Measurements from ENCODE around the gene CHKB. TPM values are rescaled to one million over a fixed set of nuclear protein-coding genes. Genes with fewer than 3 reads are reported as not detected.

The CHKB gene
- total RNA-seq, 4 donors from 2014 or later = 13.5 to 75.6 (median 55.2) TPM

- no peaks in the 10 kb centered on the region for H3K36me3 ChIP-seq
- intact Hi-C loops (cut with DNase I; ENCODE audit: low total_unique reads) = no loop called here
- no peaks in the 10 kb centered on the region for H3K9me3 ChIP-seq
- H3K27me3 ChIP-seq = no peaks in the 10 kb centered on the region
- no peak overlapping the region for H3K27ac ChIP-seq
- no peak for TF ChIP-seq CTCF (IDR thresholded peaks at IDR 0.05)
- no peak overlapping the region for H3K4me3 ChIP-seq
- H3K4me1 ChIP-seq = no peaks in the 10 kb centered on the region
- no peak for DNase-seq
Observed at GRCh38 chr22:50569896-50570535, 12.6 kb downstream of the CHKB start.

- Histone ChIP-seq H3K27ac (no peak overlapping the region), H3K4me1 (no peaks in the 10 kb centered on the region), H3K4me3 (no peak overlapping the region), H3K27me3 (no peaks in the 10 kb centered on the region), H3K9me3 (no peaks in the 10 kb centered on the region), H3K36me3 (no peaks in the 10 kb centered on the region)
- TF ChIP-seq CTCF (IDR thresholded peaks at IDR 0.05) (no peak), POLR2A (IDR thresholded peaks at IDR 0.05) (no peak)
- no peak for DNase-seq
- intact Hi-C loops (cut with DNase I; ENCODE audit: low total_unique reads) = no loop called here
Observed at GRCh38 chr22:50569041-50569459, 13.6 kb downstream of the CHKB start.

GRCh38 chr22:50568626-50569025 lies 14.0 kb downstream of the CHKB start:
- TF ChIP-seq POLR2A (IDR thresholded peaks at IDR 0.05) = no peak
- no peak for TF ChIP-seq CTCF (IDR thresholded peaks at IDR 0.05)
- H3K4me1 ChIP-seq = no peaks in the 10 kb centered on the region
- no peak for DNase-seq
- intact Hi-C loops (cut with DNase I; ENCODE audit: low total_unique reads) = no loop called here
- H3K27ac ChIP-seq = no peak overlapping the region
- H3K4me3 ChIP-seq = no peak overlapping the region
- H3K9me3 ChIP-seq = no peaks in the 10 kb centered on the region
- no peaks in the 10 kb centered on the region for H3K27me3 ChIP-seq
- no peaks in the 10 kb centered on the region for H3K36me3 ChIP-seq

GRCh38 chr22:50567721-50568252 lies 14.9 kb downstream of the CHKB start:
- DNase-seq = no peak
- no peak overlapping the region for H3K27ac ChIP-seq
- no peaks in the 10 kb centered on the region for H3K9me3 ChIP-seq
- H3K36me3 ChIP-seq = no peaks in the 10 kb centered on the region
- no peak overlapping the region for H3K4me3 ChIP-seq
- intact Hi-C loops (cut with DNase I; ENCODE audit: low total_unique reads) = no loop called here
- no peak for TF ChIP-seq CTCF (IDR thresholded peaks at IDR 0.05)
- no peak for TF ChIP-seq POLR2A (IDR thresholded peaks at IDR 0.05)
- no peaks in the 10 kb centered on the region for H3K27me3 ChIP-seq
- no peaks in the 10 kb centered on the region for H3K4me1 ChIP-seq

GRCh38 chr22:50564289-50564688 lies 18.4 kb downstream of the CHKB start:
- no peak for DNase-seq
- Histone ChIP-seq H3K36me3 (no peaks in the 10 kb centered on the region), H3K27ac (no peak overlapping the region), H3K9me3 (no peaks in the 10 kb centered on the region), H3K4me1 (no peaks in the 10 kb centered on the region), H3K4me3 (no peak overlapping the region), H3K27me3 (no peaks in the 10 kb centered on the region)
- no peak for TF ChIP-seq CTCF (IDR thresholded peaks at IDR 0.05)
- TF ChIP-seq POLR2A (IDR thresholded peaks at IDR 0.05) = no peak
- intact Hi-C loops (cut with DNase I; ENCODE audit: low total_unique reads) = no loop called here
